ENCODE results near the gene EMSY.
"Not testable (repeated sequence)": the region's sequence is repeated elsewhere in the genome, so short reads cannot be mapped to it uniquely, and the experiment has no call there.

Gene EMSY

GRCh38 chr11:76577921-76578653 lies 133.3 kb downstream of the EMSY start:
- Histone ChIP-seq H3K4me1 (ENCODE audit: control insufficient read depth in 2 of 2, insufficient read depth in 2 of 2, low read length in 2 of 2) (peaks cover 0 to 3% of the 10 kb centered on the region in 2 donors), H3K36me3 (ENCODE audit: control insufficient read depth in 2 of 2, insufficient read depth in 2 of 2, low read length in 2 of 2) (no peaks in the 10 kb centered on the region), H3K9ac (ENCODE audit: low read depth in 1 of 2, low read length in 2 of 2) (no peak overlapping the region), H3K27ac (ENCODE audit: low read depth in 2 of 2, low read length in 2 of 2) (peak overlapping the region in 1 of 2 donors; percentile 38), H3K4me3 (ENCODE audit: low read length in 2 of 2) (no peak overlapping the region), H3K9me3 (ENCODE audit: control insufficient read depth in 2 of 2, low read length in 2 of 2) (no peaks in the 10 kb centered on the region), H3K27me3 (ENCODE audit: control insufficient read depth in 2 of 2, insufficient read depth in 2 of 2, low read length in 2 of 2) (no peaks in the 10 kb centered on the region)

DNA sequence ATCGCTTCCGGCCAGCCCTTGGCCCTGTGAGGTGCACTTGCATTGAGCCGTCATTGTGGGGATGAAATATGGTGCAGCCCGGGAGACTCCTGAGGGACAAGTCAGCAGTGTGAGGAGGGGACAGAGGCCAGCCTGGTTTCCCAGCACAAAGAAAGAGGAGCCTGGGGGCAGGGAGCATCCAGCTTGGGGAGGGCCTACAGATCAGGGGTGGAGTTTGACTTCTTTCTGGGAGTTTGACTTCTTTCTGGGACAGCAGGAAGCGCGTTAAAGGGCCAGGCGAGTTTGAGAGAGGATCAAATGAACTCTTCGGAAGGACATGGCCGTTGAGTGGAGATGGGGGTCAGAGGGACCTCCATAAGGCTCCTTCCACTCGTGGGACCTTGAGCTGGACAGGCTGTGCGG lies 133.8 kb downstream of the EMSY start:
- peaks cover 0 to 3% of the 10 kb centered on the region in 2 donors for H3K4me1 ChIP-seq (ENCODE audit: control insufficient read depth in 2 of 2, insufficient read depth in 2 of 2, low read length in 2 of 2)
- H3K9me3 ChIP-seq (ENCODE audit: control insufficient read depth in 2 of 2, low read length in 2 of 2), result no peaks in the 10 kb centered on the region
- no peaks in the 10 kb centered on the region for H3K36me3 ChIP-seq (ENCODE audit: control insufficient read depth in 2 of 2, insufficient read depth in 2 of 2, low read length in 2 of 2)
- no peaks in the 10 kb centered on the region for H3K27me3 ChIP-seq (ENCODE audit: control insufficient read depth in 2 of 2, insufficient read depth in 2 of 2, low read length in 2 of 2)
- H3K4me3 ChIP-seq (ENCODE audit: low read length in 2 of 2), result no peak overlapping the region
- H3K27ac ChIP-seq (ENCODE audit: low read depth in 2 of 2, low read length in 2 of 2), result peak overlapping the region; percentile 13 to 31
- H3K9ac ChIP-seq (ENCODE audit: low read depth in 1 of 2, low read length in 2 of 2), result no peak overlapping the region

- Histone ChIP-seq H3K9me3 (ENCODE audit: control insufficient read depth in 2 of 2, low read length in 2 of 2) (no peaks in the 10 kb centered on the region), H3K27ac (ENCODE audit: low read depth in 2 of 2, low read length in 2 of 2) (peak overlapping the region; percentile 20 to 34), H3K36me3 (ENCODE audit: control insufficient read depth in 2 of 2, insufficient read depth in 2 of 2, low read length in 2 of 2) (no peaks in the 10 kb centered on the region), H3K27me3 (ENCODE audit: control insufficient read depth in 2 of 2, insufficient read depth in 2 of 2, low read length in 2 of 2) (no peaks in the 10 kb centered on the region), H3K4me1 (ENCODE audit: control insufficient read depth in 2 of 2, insufficient read depth in 2 of 2, low read length in 2 of 2) (peaks cover 0 to 3% of the 10 kb centered on the region in 2 donors), H3K9ac (ENCODE audit: low read depth in 1 of 2, low read length in 2 of 2) (no peak overlapping the region), H3K4me3 (ENCODE audit: low read length in 2 of 2) (no peak overlapping the region)
Observed at GRCh38 chr11:76579056-76579751, 134.4 kb downstream of the EMSY start.

DNA sequence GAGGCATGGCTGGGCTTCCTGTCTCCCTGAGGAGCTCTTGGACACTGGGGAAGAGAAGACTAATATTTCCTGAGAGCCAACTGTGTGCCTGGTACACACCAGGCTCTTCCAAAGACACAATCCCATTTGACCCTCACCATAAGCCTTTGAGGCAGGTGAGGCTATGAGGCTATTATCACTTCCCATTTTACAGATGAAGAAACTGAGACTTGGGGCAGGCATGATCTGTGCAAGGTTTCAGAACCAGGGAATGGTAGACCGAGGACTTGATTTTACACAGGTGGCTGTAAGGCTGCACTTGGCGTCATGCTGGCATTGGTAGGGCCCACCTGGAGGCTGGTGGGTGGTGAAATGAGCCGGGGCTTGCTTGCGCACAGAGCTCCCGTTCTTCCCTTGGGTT lies 134.9 kb downstream of the EMSY start:
- H3K27ac ChIP-seq (ENCODE audit: low read depth in 2 of 2, low read length in 2 of 2), result peak overlapping the region in 1 of 2 donors; percentile 20
- no peaks in the 10 kb centered on the region for H3K36me3 ChIP-seq (ENCODE audit: control insufficient read depth in 2 of 2, insufficient read depth in 2 of 2, low read length in 2 of 2)
- no peak overlapping the region for H3K9ac ChIP-seq (ENCODE audit: low read depth in 1 of 2, low read length in 2 of 2)
- H3K9me3 ChIP-seq (ENCODE audit: control insufficient read depth in 2 of 2, low read length in 2 of 2), result no peaks in the 10 kb centered on the region
- peaks cover 0 to 3% of the 10 kb centered on the region in 2 donors for H3K4me1 ChIP-seq (ENCODE audit: control insufficient read depth in 2 of 2, insufficient read depth in 2 of 2, low read length in 2 of 2)
- no peak overlapping the region for H3K4me3 ChIP-seq (ENCODE audit: low read length in 2 of 2)
- no peaks in the 10 kb centered on the region for H3K27me3 ChIP-seq (ENCODE audit: control insufficient read depth in 2 of 2, insufficient read depth in 2 of 2, low read length in 2 of 2)

GRCh38 chr11:76582471-76582870 lies 137.7 kb downstream of the EMSY start:
- not testable (repeated sequence) for H3K9me3 ChIP-seq (ENCODE audit: control insufficient read depth in 2 of 2, low read length in 2 of 2); H3K4me1 ChIP-seq (ENCODE audit: control insufficient read depth in 2 of 2, insufficient read depth in 2 of 2, low read length in 2 of 2); H3K36me3 ChIP-seq (ENCODE audit: control insufficient read depth in 2 of 2, insufficient read depth in 2 of 2, low read length in 2 of 2); H3K9ac ChIP-seq (ENCODE audit: low read depth in 1 of 2, low read length in 2 of 2); H3K4me3 ChIP-seq (ENCODE audit: low read length in 2 of 2); H3K27me3 ChIP-seq (ENCODE audit: control insufficient read depth in 2 of 2, insufficient read depth in 2 of 2, low read length in 2 of 2); H3K27ac ChIP-seq (ENCODE audit: low read depth in 2 of 2, low read length in 2 of 2)

DNA sequence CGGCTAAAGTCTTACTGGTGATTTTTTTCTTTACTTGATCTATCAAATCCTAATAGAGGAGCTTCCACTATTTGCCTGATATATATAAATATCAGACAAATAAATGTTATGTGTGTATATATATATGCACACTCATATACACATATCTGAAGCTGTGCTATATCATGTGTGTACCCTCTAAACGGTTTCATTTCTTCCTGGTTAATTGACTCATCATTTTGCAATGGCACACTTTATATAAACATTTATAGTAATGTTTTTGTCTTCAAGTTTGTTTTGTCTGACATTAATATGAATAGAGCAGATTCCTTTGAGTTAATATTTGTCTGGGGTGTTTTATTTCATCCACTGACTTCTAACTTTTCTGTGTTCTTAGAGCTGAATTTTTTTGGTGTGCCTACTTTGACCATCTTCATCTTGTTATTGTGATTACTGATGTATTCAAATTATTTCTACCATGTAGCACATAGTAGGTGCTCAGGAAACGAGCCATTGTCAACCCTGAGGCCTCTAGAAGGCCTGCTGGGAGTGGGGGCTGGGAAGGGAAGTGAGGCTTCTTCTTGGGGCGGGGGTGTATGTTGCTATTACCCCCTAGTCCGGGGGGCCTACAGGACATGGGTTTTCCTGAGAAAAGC lies 143.1 kb downstream of the EMSY start:
- H3K9me3 ChIP-seq (ENCODE audit: control insufficient read depth in 2 of 2, low read length in 2 of 2), result no peaks in the 10 kb centered on the region
- no peaks in the 10 kb centered on the region for H3K36me3 ChIP-seq (ENCODE audit: control insufficient read depth in 2 of 2, insufficient read depth in 2 of 2, low read length in 2 of 2)
- no peak overlapping the region for H3K9ac ChIP-seq (ENCODE audit: low read depth in 1 of 2, low read length in 2 of 2)
- peaks cover 29 to 41% of the 10 kb centered on the region in 2 donors for H3K4me1 ChIP-seq (ENCODE audit: control insufficient read depth in 2 of 2, insufficient read depth in 2 of 2, low read length in 2 of 2)
- H3K4me3 ChIP-seq (ENCODE audit: low read length in 2 of 2), result no peak overlapping the region
- H3K27ac ChIP-seq (ENCODE audit: low read depth in 2 of 2, low read length in 2 of 2), result peak overlapping the region; percentile 42 to 70
- no peaks in the 10 kb centered on the region for H3K27me3 ChIP-seq (ENCODE audit: control insufficient read depth in 2 of 2, insufficient read depth in 2 of 2, low read length in 2 of 2)

GRCh38 chr11:76588455-76589325 lies 143.9 kb downstream of the EMSY start:
- Histone ChIP-seq H3K36me3 (ENCODE audit: control insufficient read depth in 2 of 2, insufficient read depth in 2 of 2, low read length in 2 of 2) (no peaks in the 10 kb centered on the region), H3K9me3 (ENCODE audit: control insufficient read depth in 2 of 2, low read length in 2 of 2) (no peaks in the 10 kb centered on the region), H3K27ac (ENCODE audit: low read depth in 2 of 2, low read length in 2 of 2) (peak overlapping the region; percentile 66 to 70), H3K4me3 (ENCODE audit: low read length in 2 of 2) (no peak overlapping the region), H3K4me1 (ENCODE audit: control insufficient read depth in 2 of 2, insufficient read depth in 2 of 2, low read length in 2 of 2) (peaks cover 29 to 46% of the 10 kb centered on the region in 2 donors), H3K27me3 (ENCODE audit: control insufficient read depth in 2 of 2, insufficient read depth in 2 of 2, low read length in 2 of 2) (no peaks in the 10 kb centered on the region), H3K9ac (ENCODE audit: low read depth in 1 of 2, low read length in 2 of 2) (peak overlapping the region in 1 of 2 donors; percentile 45)

DNA sequence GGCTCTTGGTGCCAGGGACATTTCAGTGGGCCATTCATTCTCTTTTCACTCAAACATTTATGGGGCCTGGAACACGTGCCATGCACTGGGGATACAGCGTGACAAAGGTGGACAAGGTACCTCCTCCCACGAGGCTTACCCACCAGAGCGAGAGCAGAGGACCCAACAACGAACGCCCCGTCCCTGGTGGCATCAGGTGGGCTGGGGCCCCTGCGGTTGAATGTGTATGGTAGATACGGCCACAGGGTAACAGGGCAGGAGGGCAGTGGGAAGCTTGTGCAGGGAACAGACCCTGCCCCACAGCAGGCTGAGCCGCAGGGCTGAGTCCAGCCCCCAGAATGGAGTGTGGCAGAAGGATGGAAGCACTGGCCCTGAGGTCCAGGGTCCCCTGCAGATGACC lies 144.7 kb downstream of the EMSY start:
- Histone ChIP-seq H3K4me3 (ENCODE audit: low read length in 2 of 2) (no peak overlapping the region), H3K9me3 (ENCODE audit: control insufficient read depth in 2 of 2, low read length in 2 of 2) (no peaks in the 10 kb centered on the region), H3K9ac (ENCODE audit: low read depth in 1 of 2, low read length in 2 of 2) (no peak overlapping the region), H3K36me3 (ENCODE audit: control insufficient read depth in 2 of 2, insufficient read depth in 2 of 2, low read length in 2 of 2) (no peaks in the 10 kb centered on the region), H3K27me3 (ENCODE audit: control insufficient read depth in 2 of 2, insufficient read depth in 2 of 2, low read length in 2 of 2) (no peaks in the 10 kb centered on the region), H3K4me1 (ENCODE audit: control insufficient read depth in 2 of 2, insufficient read depth in 2 of 2, low read length in 2 of 2) (peaks cover 29 to 46% of the 10 kb centered on the region in 2 donors), H3K27ac (ENCODE audit: low read depth in 2 of 2, low read length in 2 of 2) (peak overlapping the region; percentile 66 to 70)

DNA sequence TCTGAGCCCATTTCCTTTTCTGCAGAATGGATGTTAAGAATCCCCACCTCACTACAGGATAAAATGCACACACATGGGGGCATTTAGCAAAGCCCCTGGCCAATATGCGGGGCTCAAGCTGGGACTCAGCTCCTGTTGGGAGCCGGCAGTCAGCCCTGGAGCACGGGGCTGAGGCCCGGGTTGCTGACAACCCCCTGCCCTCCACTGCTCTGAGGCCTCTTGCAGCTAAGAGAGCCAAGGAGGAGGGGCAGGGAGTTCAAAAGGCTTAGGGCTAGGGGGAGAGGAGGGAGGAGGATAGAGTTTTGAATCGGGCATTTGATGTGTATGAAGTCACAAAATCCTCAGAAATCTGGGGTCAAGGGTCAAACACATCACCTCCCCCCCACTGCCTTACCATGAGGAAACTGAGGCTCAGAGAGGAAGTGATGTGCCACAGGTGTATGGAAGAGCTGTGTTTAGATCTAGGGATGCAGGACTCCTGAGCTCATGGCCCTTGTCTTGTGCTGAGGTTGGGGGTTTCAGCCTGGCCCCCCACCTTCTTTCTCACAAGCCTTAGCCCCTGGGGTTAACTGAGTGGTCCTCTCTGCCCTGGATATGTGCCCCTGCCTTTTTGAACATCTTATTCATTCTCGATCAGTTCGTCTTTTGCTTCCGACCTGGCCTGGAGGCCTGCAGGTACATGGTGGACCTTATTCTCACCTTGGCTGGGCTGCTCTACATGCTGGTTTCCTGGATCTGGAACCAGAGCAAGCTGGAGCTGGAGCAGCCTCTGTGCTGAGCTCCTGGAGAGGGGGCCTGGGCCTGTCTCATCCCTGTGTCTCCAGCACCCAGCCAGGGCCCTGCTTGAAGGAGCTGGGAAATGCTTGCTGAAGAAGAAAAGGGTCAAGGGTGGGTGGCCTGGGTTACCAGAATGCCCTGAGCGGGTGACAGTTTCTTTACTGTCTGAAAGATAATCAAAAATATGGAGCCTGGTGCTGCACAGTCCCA lies 145.4 kb downstream of the EMSY start:
- Histone ChIP-seq H3K27ac (ENCODE audit: low read depth in 2 of 2, low read length in 2 of 2) (peak overlapping the region; percentile 52 to 85), H3K27me3 (ENCODE audit: control insufficient read depth in 2 of 2, insufficient read depth in 2 of 2, low read length in 2 of 2) (no peaks in the 10 kb centered on the region), H3K9me3 (ENCODE audit: control insufficient read depth in 2 of 2, low read length in 2 of 2) (no peaks in the 10 kb centered on the region), H3K9ac (ENCODE audit: low read depth in 1 of 2, low read length in 2 of 2) (peak overlapping the region in 1 of 2 donors; percentile 32), H3K4me1 (ENCODE audit: control insufficient read depth in 2 of 2, insufficient read depth in 2 of 2, low read length in 2 of 2) (peaks cover 29 to 46% of the 10 kb centered on the region in 2 donors), H3K4me3 (ENCODE audit: low read length in 2 of 2) (no peak overlapping the region), H3K36me3 (ENCODE audit: control insufficient read depth in 2 of 2, insufficient read depth in 2 of 2, low read length in 2 of 2) (no peaks in the 10 kb centered on the region)

All from mucosa of rectum (tissue), 2 donors.